Endothelial cell of umbilical vein (primary cell): ENCODE data around the gene DPF3.

Experiments
- EZH2 ChIP-seq: IDR thresholded peaks from 2 replicates; pipeline ENCODE4 v1.6.1; 2012; ENCODE audit warnings: borderline replicate concordance, low read depth, mild to moderate bottlenecking, moderate library complexity, low read length, inconsistent platforms; ENCODE audit not compliant: severe bottlenecking
- JUN ChIP-seq: IDR thresholded peaks from 2 replicates; pipeline ENCODE4 v1.6.1; 2011; ENCODE audit warnings: borderline replicate concordance, low read depth; ENCODE audit not compliant: insufficient read length, insufficient read depth
- POLR2A ChIP-seq: IDR thresholded peaks from 2 replicates; pipeline ENCODE4 v1.6.1; 2012; ENCODE audit warnings: low read depth, mild to moderate bottlenecking, control low read depth, low read length
- POLR2AphosphoS5 ChIP-seq: IDR thresholded peaks from 2 replicates; pipeline ENCODE4 v1.6.1; 2012; ENCODE audit warnings: low read depth, mild to moderate bottlenecking, control low read depth, low read length, moderate library complexity; ENCODE audit not compliant: insufficient read depth
- TF ChIP-seq, protein P1 (sequence below), 2 donors: IDR thresholded peaks; 1 replicate in 1 of 2; 2 replicates in 1 of 2; pipeline ENCODE4 v1.5.1; 2011; ENCODE audit warnings: low read length in 2 of 2, mild to moderate bottlenecking in 2 of 2, moderate library complexity in 2 of 2, control low read depth in 1 of 2, inconsistent platforms in 1 of 2, low read depth in 1 of 2; ENCODE audit not compliant: insufficient read depth in 1 of 2; ENCODE audit errors: extremely low read depth in 1 of 2
- TF ChIP-seq, protein P2 (sequence below): IDR thresholded peaks from 2 replicates; pipeline ENCODE4 v1.6.1; 2011; ENCODE audit not compliant: insufficient read depth, insufficient read length

- TF ChIP-seq, protein P1, sequence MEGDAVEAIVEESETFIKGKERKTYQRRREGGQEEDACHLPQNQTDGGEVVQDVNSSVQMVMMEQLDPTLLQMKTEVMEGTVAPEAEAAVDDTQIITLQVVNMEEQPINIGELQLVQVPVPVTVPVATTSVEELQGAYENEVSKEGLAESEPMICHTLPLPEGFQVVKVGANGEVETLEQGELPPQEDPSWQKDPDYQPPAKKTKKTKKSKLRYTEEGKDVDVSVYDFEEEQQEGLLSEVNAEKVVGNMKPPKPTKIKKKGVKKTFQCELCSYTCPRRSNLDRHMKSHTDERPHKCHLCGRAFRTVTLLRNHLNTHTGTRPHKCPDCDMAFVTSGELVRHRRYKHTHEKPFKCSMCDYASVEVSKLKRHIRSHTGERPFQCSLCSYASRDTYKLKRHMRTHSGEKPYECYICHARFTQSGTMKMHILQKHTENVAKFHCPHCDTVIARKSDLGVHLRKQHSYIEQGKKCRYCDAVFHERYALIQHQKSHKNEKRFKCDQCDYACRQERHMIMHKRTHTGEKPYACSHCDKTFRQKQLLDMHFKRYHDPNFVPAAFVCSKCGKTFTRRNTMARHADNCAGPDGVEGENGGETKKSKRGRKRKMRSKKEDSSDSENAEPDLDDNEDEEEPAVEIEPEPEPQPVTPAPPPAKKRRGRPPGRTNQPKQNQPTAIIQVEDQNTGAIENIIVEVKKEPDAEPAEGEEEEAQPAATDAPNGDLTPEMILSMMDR (IDR thresholded peaks at IDR 0.05; ENCODE audit: extremely low read depth in 1 of 2, insufficient read depth in 1 of 2, low read depth in 1 of 2, low read length in 2 of 2), result no peak
- TF ChIP-seq POLR2A (no peak), EZH2 (no peak), POLR2AphosphoS5 (no peak), JUN (no peak)
- TF ChIP-seq, protein P2, sequence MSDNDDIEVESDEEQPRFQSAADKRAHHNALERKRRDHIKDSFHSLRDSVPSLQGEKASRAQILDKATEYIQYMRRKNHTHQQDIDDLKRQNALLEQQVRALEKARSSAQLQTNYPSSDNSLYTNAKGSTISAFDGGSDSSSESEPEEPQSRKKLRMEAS, result no peak
Observed at GRCh38 chr14:72599579-72600470, 294.1 kb downstream of the DPF3 start.
